HepG2 (cell line): ENCODE results near the gene EPB41L1. TPM values are rescaled to one million over a fixed set of nuclear protein-coding genes. Genes with fewer than 3 reads are reported as not detected.

ENCODE experiments used
- ATF5 ChIP-seq: sonication (generic); formaldehyde crosslinking; IDR thresholded peaks from 2 replicates; pipeline ENCODE4 v1.4.0; 2020; ENCODE audit warnings: mild to moderate bottlenecking, low read depth, missing genetic modification reagents
- ATF7-NPFF ChIP-seq: sonication (generic); formaldehyde crosslinking; IDR thresholded peaks from 2 replicates; pipeline ENCODE4 v1.8.1; 2023; ENCODE audit warnings: mild to moderate bottlenecking, low read depth, missing genetic modification reagents, moderate library complexity
- MAFF ChIP-seq: IDR thresholded peaks from 2 replicates; pipeline ENCODE4 v1.6.1; 2011; ENCODE audit warnings: low read depth, low read length, improper control_type of control experiment
- NFKBIZ ChIP-seq: IDR thresholded peaks from 2 replicates; pipeline ENCODE4 v1.6.1; 2018; ENCODE audit warnings: missing genetic modification reagents, missing compliant biosample characterization
- SP2 ChIP-seq: sonication (generic); formaldehyde crosslinking; IDR thresholded peaks from 2 replicates; pipeline ENCODE4 v1.5.1; 2020; ENCODE audit warnings: mild to moderate bottlenecking, missing genetic modification reagents
- SRSF4 ChIP-seq: fragments of 200-400 bp; formaldehyde crosslinking; IDR thresholded peaks from one replicate; pipeline ENCODE4 v1.6.1; 2018; ENCODE audit warnings: mild to moderate bottlenecking, low read depth, low read length, moderate library complexity; ENCODE audit not compliant: poor library complexity, severe bottlenecking
- TRIM24 ChIP-seq: sonication (generic); formaldehyde crosslinking; IDR thresholded peaks from 2 replicates; pipeline ENCODE4 v1.8.0; 2022; ENCODE audit warnings: mild to moderate bottlenecking, missing genetic modification reagents
- ZBTB38 ChIP-seq: sonication (generic); formaldehyde crosslinking; IDR thresholded peaks from 2 replicates; pipeline ENCODE4 v1.5.1; 2020; ENCODE audit warnings: mild to moderate bottlenecking, missing genetic modification reagents
- ZEB1 ChIP-seq: IDR thresholded peaks from 2 replicates; pipeline ENCODE4 v1.6.1; 2012; ENCODE audit warnings: mild to moderate bottlenecking, low read depth, inconsistent platforms; ENCODE audit not compliant: insufficient replicate concordance
- ZFP91 ChIP-seq: sonication (generic); formaldehyde crosslinking; IDR thresholded peaks from 2 replicates; pipeline ENCODE4 v1.9.0; 2022; ENCODE audit warnings: missing genetic modification reagents, mild to moderate bottlenecking, borderline replicate concordance
- ZFYVE20 ChIP-seq: sonication (generic); formaldehyde crosslinking; IDR thresholded peaks from 2 replicates; pipeline ENCODE4 v1.8.0; 2023; ENCODE audit warnings: low read depth, mild to moderate bottlenecking, moderate library complexity, missing genetic modification reagents, borderline replicate concordance
- ZNF598 ChIP-seq: sonication (generic); formaldehyde crosslinking; IDR thresholded peaks from 2 replicates; pipeline ENCODE4 v1.5.1; 2020; ENCODE audit warnings: mild to moderate bottlenecking, missing genetic modification reagents, borderline replicate concordance
- polyA plus RNA-seq, 8 experiments: library from polyadenylated mRNA; depleted of rRNA in 3 of 8; stranded (reverse) in 7 of 8; unstranded in 1 of 8; fragments of >200 nt; fragmentation: Illumina TruSeq in 4 of 8; extraction: Trizol in 4 of 8; gene quantifications; 2 replicates each; pipeline versions ENCODE4 v1.2.1 to v1.2.3, GENCODE V29; 2011 to 2016; ENCODE audit warnings: low read depth in 4 of 8, missing spikeins in 1 of 8, mixed read lengths in 1 of 8; ENCODE audit not compliant: insufficient read depth in 1 of 8
- total RNA-seq, 5 experiments: library from RNA; depleted of rRNA; stranded (reverse); fragments of >200 nt; fragmentation: Illumina TruSeq; extraction: Trizol; gene quantifications; 2 replicates each; pipeline ENCODE4 v1.2.3, GENCODE V29; 2016; ENCODE audit warnings: low read depth in 1 of 5
- TF ChIP-seq, protein P1 (sequence below): sonication (generic); formaldehyde crosslinking; IDR thresholded peaks from 2 replicates; pipeline ENCODE4 v1.4.0; 2020; ENCODE audit warnings: missing genetic modification reagents
- TF ChIP-seq, protein P2 (sequence below): sonication (generic); formaldehyde crosslinking; IDR thresholded peaks from 2 replicates; pipeline ENCODE4 v1.4.0; 2020; ENCODE audit warnings: missing genetic modification reagents, borderline replicate concordance

EPB41L1 gene
- total and polyA plus RNA-seq, 2 of the 13 experiments (the other 11 are each of a cell fraction or from before 2014, with no cell fraction given), result 16.7 to 39.0 TPM

DNA sequence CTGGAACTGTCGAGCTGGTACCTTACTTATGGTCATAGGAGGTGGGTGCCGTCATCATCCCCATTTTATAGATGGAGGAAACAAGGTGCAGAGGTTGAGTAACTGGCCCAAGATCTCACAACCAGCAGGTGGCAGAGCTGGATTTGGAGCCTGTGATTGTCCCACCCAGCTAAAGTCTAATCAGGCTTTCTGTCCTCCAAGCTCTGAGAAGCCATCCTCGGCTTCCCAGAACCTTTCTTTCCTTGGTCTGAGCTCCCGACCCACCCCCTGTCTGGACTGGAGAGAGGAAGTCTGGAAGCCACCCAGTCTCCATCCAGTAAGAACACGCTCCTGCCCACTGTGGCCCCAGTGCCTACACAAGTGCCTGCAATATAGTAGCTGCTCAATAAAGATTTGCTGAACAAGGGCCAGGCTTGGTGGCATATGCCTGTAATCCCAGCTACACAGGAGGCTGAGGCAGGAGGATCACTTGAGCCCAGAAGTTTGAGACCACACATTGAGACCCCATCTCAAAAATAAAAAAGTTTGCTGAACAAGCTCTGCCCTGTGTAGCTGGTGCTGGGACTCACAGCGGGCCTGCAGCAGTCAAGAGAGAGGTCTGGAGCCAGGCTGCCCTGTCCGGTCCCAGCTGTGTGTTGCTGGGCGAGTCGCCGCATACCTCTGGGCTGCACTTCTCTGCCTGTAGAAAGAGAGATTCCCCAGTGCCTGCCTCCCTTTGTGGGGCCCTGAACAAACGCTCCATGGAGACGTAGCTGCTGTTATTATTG lies 119.1 kb downstream of the EPB41L1 start (continued):
- TF ChIP-seq ZFP91 (CRISPR knock-in tag) (0 out of 2 replicates have a peak, but pooled peaks have one; percentile 21), TRIM24 (CRISPR knock-in tag) (no peak), ZNF598 (CRISPR knock-in tag) (no peak), ATF5 (CRISPR knock-in tag) (peak; percentile 33; the same call in 1 of the 2 replicates), SRSF4 (no peak), ATF7-NPFF (CRISPR knock-in tag) (no peak), NFKBIZ (CRISPR knock-in tag) (no peak), ZFYVE20 (no peak), ZEB1 (no peak), ZBTB38 (no peak), MAFF (no peak), SP2 (CRISPR knock-in tag) (no peak)
- TF ChIP-seq, protein P1, sequence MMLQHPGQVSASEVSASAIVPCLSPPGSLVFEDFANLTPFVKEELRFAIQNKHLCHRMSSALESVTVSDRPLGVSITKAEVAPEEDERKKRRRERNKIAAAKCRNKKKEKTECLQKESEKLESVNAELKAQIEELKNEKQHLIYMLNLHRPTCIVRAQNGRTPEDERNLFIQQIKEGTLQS (CRISPR knock-in tag), result no peak
- TF ChIP-seq, protein P2, sequence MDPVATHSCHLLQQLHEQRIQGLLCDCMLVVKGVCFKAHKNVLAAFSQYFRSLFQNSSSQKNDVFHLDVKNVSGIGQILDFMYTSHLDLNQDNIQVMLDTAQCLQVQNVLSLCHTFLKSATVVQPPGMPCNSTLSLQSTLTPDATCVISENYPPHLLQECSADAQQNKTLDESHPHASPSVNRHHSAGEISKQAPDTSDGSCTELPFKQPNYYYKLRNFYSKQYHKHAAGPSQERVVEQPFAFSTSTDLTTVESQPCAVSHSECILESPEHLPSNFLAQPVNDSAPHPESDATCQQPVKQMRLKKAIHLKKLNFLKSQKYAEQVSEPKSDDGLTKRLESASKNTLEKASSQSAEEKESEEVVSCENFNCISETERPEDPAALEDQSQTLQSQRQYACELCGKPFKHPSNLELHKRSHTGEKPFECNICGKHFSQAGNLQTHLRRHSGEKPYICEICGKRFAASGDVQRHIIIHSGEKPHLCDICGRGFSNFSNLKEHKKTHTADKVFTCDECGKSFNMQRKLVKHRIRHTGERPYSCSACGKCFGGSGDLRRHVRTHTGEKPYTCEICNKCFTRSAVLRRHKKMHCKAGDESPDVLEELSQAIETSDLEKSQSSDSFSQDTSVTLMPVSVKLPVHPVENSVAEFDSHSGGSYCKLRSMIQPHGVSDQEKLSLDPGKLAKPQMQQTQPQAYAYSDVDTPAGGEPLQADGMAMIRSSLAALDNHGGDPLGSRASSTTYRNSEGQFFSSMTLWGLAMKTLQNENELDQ (CRISPR knock-in tag), result no peak
